K562 (cell line): ENCODE measurements around the gene CLCN4. TPM values are rescaled to one million over a fixed set of nuclear protein-coding genes. Genes with fewer than 3 reads are reported as not detected.
A peak's percentile ranks its signal among the peaks of the same experiment; 100 is the strongest.

Experiments used
- ARID3A ChIP-seq: IDR thresholded peaks from 2 replicates; pipeline ENCODE4 v1.6.1; 2012; ENCODE audit warnings: low read depth, low read length, improper control_type of control experiment, borderline replicate concordance
- ASH1L ChIP-seq: fragments of 450-650 bp; IDR thresholded peaks from 2 replicates; pipeline ENCODE4 v1.6.1; 2018; ENCODE audit warnings: borderline replicate concordance, mild to moderate bottlenecking, low read depth; ENCODE audit not compliant: partially characterized antibody
- BRD9 ChIP-seq: fragments of 450-650 bp; IDR thresholded peaks from 2 replicates; pipeline ENCODE4 v1.6.1; 2018; ENCODE audit warnings: low read depth; ENCODE audit not compliant: partially characterized antibody
- CEBPZ ChIP-seq: fragments of 150-350 bp; IDR thresholded peaks from 2 replicates; pipeline ENCODE4 v1.6.1; 2014; ENCODE audit warnings: low read depth, mild to moderate bottlenecking, low read length, borderline replicate concordance
- MGA ChIP-seq: fragments of 450-650 bp; IDR thresholded peaks from 2 replicates; pipeline ENCODE4 v1.6.1; 2016; ENCODE audit warnings: mild to moderate bottlenecking, moderate library complexity
- MTF1 ChIP-seq: fragments of 250-450 bp; sonication (Bioruptor Pico); IDR thresholded peaks from 2 replicates; pipeline ENCODE4 v1.9.0; 2021; ENCODE audit warnings: moderate library complexity, mild to moderate bottlenecking, inconsistent platforms, borderline replicate concordance
- NELFE ChIP-seq: IDR thresholded peaks from 2 replicates; pipeline ENCODE4 v1.6.1; 2011; ENCODE audit warnings: mild to moderate bottlenecking; ENCODE audit not compliant: insufficient read depth, insufficient read length
- TRIM24 ChIP-seq, 2 experiments: fragments of 450-650 bp; IDR thresholded peaks; 2 replicates each; pipeline ENCODE4 v1.6.1; 2016
- ZNF23 ChIP-seq: fragments of 250-450 bp; sonication (Bioruptor Pico); IDR thresholded peaks from 2 replicates; pipeline ENCODE4 v1.4.0; 2020; ENCODE audit warnings: mild to moderate bottlenecking
- ZNF75A ChIP-seq: fragments of 450-650 bp; formaldehyde crosslinking; IDR thresholded peaks from 2 replicates; pipeline ENCODE4 v1.4.0; 2020; ENCODE audit warnings: mild to moderate bottlenecking
- ZNF764 ChIP-seq: fragments of 250-450 bp; sonication (Bioruptor Pico); IDR thresholded peaks from 2 replicates; pipeline ENCODE4 v1.4.0; 2020; ENCODE audit warnings: low read depth, mild to moderate bottlenecking, moderate library complexity
- polyA plus RNA-seq, 8 experiments: library from polyadenylated mRNA; depleted of rRNA in 4 of 8; stranded (reverse) in 5 of 8; unstranded in 3 of 8; fragments of >200 nt; fragmentation: Nextera tagmentation in 2 of 8; fragmentation: Illumina TruSeq in 1 of 8; extraction: Ambion mirVana in 2 of 8; extraction: Trizol in 1 of 8; gene quantifications; 2 replicates each; pipeline versions ENCODE4 v1.2.1 to v1.2.3, GENCODE V29; 2011 to 2014; ENCODE audit warnings: inconsistent platforms in 1 of 8, missing spikeins in 1 of 8
- total RNA-seq, 7 experiments: library from RNA; depleted of rRNA in 6 of 7; stranded (reverse); fragments of >200 nt in 6 of 7; fragmentation: Illumina TruSeq in 2 of 7; extraction: Trizol in 2 of 7; gene quantifications; 2 replicates each; pipeline versions ENCODE4 v1.2.1 to v1.2.3, GENCODE V29; 2011 to 2021; ENCODE audit warnings: low replicate concordance in 1 of 7

CLCN4 gene
- total and polyA plus RNA-seq, 9 of the 15 experiments (the other 6 are each of a cell fraction or from before 2014, with no cell fraction given) = 0.03 to 0.24 (median 0.10) TPM; not detected in 1

GRCh38 chrX:10173331-10173900 is 16.6 kb downstream of the CLCN4 start (continued):
- TF ChIP-seq MGA (0 out of 2 replicates have a peak, but pooled peaks have one; percentile 25), MTF1 (CRISPR knock-in tag) (no peak), ZNF764 (no peak), ARID3A (no peak), CEBPZ (no peak), ZNF23 (CRISPR knock-in tag) (no peak), TRIM24 (IDR thresholded peaks at IDR 0.05) (no peak), ASH1L (no peak), BRD9 (no peak), NELFE (no peak), ZNF75A (CRISPR knock-in tag) (no peak)
